ENCODE data around the gene TTC7B. TPM values are rescaled to one million over a fixed set of nuclear protein-coding genes. Genes with fewer than 3 reads are reported as not detected.

TTC7B gene
- total and polyA plus RNA-seq, 2 donors (not counting 1 experiment from before 2014, with no cell fraction given): 18.8 to 37.5 TPM

GRCh38 chr14:90619911-90620310, 196.3 kb downstream of the TTC7B start:
- H3K4me3 ChIP-seq (replicated peaks in 1 of 4; ENCODE audit: control extremely low read depth in 1 of 4, insufficient read depth in 1 of 4, low read depth in 3 of 4, low read length in 4 of 4): no peak overlapping the region
- no peaks in the 10 kb centered on the region for H3K79me2 ChIP-seq (ENCODE audit: control insufficient read depth, insufficient read depth, low read length)
- no peak overlapping the region for H3K9ac ChIP-seq (ENCODE audit: insufficient read depth, low read length)
- no peak for DNase-seq (ENCODE audit: low read depth in 2 of 2)
- H3K9me3 ChIP-seq (ENCODE audit: control insufficient read depth, insufficient read depth, low read depth, low read length): no peaks in the 10 kb centered on the region
- no peak for TF ChIP-seq CTCF (conservative IDR thresholded peaks at IDR 0.05 in 1 of 2, IDR thresholded peaks at IDR 0.05 in 1 of 2; ENCODE audit: low read depth in 1 of 2, low read length in 2 of 2)
- TF ChIP-seq EZH2 (IDR thresholded peaks at IDR 0.05; ENCODE audit: low read length, missing control alignments): no peak
- H3K27ac ChIP-seq (ENCODE audit: insufficient read depth, low read length): no peak overlapping the region
- H3K4me1 ChIP-seq (ENCODE audit: control insufficient read depth, extremely low read depth, insufficient read depth, low read length): peaks cover 2% of the 10 kb centered on the region
- no peaks in the 10 kb centered on the region for H4K20me1 ChIP-seq (ENCODE audit: control insufficient read depth, extremely low read depth, insufficient read depth, low read length)
- H3K4me2 ChIP-seq (ENCODE audit: extremely low read depth, insufficient read depth, low read length): no peak overlapping the region
- H2AFZ ChIP-seq (ENCODE audit: low read length): no peak overlapping the region
- H3K27me3 ChIP-seq (ENCODE audit: control insufficient read depth, insufficient read depth, low read length): no peaks in the 10 kb centered on the region
- H3K36me3 ChIP-seq (ENCODE audit: control insufficient read depth, insufficient read depth, low read length): peaks cover 3% of the 10 kb centered on the region

GRCh38 chr14:90617961-90618360, 198.3 kb downstream of the TTC7B start:
- Histone ChIP-seq H3K79me2 (ENCODE audit: control insufficient read depth, insufficient read depth, low read length) (no peaks in the 10 kb centered on the region), H3K9me3 (ENCODE audit: control insufficient read depth, insufficient read depth, low read depth, low read length) (no peaks in the 10 kb centered on the region), H3K9ac (ENCODE audit: insufficient read depth, low read length) (no peak overlapping the region), H3K4me1 (ENCODE audit: control insufficient read depth, extremely low read depth, insufficient read depth, low read length) (no peaks in the 10 kb centered on the region), H4K20me1 (ENCODE audit: control insufficient read depth, extremely low read depth, insufficient read depth, low read length) (no peaks in the 10 kb centered on the region), H3K27me3 (ENCODE audit: control insufficient read depth, insufficient read depth, low read length) (no peaks in the 10 kb centered on the region), H2AFZ (ENCODE audit: low read length) (no peak overlapping the region), H3K27ac (ENCODE audit: insufficient read depth, low read length) (no peak overlapping the region), H3K4me2 (ENCODE audit: extremely low read depth, insufficient read depth, low read length) (no peak overlapping the region), H3K36me3 (ENCODE audit: control insufficient read depth, insufficient read depth, low read length) (peaks cover 3% of the 10 kb centered on the region), H3K4me3 (replicated peaks in 1 of 4; ENCODE audit: control extremely low read depth in 1 of 4, insufficient read depth in 1 of 4, low read depth in 3 of 4, low read length in 4 of 4) (no peak overlapping the region)
- DNase-seq (ENCODE audit: low read depth in 2 of 2): no peak
- TF ChIP-seq EZH2 (IDR thresholded peaks at IDR 0.05; ENCODE audit: low read length, missing control alignments): no peak
- TF ChIP-seq CTCF (conservative IDR thresholded peaks at IDR 0.05 in 1 of 2, IDR thresholded peaks at IDR 0.05 in 1 of 2; ENCODE audit: low read depth in 1 of 2, low read length in 2 of 2): no peak

GRCh38 chr14:90616881-90617280, 199.3 kb downstream of the TTC7B start:
- H3K27me3 ChIP-seq (ENCODE audit: control insufficient read depth, insufficient read depth, low read length): no peaks in the 10 kb centered on the region
- TF ChIP-seq EZH2 (IDR thresholded peaks at IDR 0.05; ENCODE audit: low read length, missing control alignments): no peak
- TF ChIP-seq CTCF (conservative IDR thresholded peaks at IDR 0.05 in 1 of 2, IDR thresholded peaks at IDR 0.05 in 1 of 2; ENCODE audit: low read depth in 1 of 2, low read length in 2 of 2): no peak
- no peaks in the 10 kb centered on the region for H3K4me1 ChIP-seq (ENCODE audit: control insufficient read depth, extremely low read depth, insufficient read depth, low read length)
- no peak overlapping the region for H3K4me2 ChIP-seq (ENCODE audit: extremely low read depth, insufficient read depth, low read length)
- peaks cover 3% of the 10 kb centered on the region for H3K36me3 ChIP-seq (ENCODE audit: control insufficient read depth, insufficient read depth, low read length)
- no peaks in the 10 kb centered on the region for H3K79me2 ChIP-seq (ENCODE audit: control insufficient read depth, insufficient read depth, low read length)
- H2AFZ ChIP-seq (ENCODE audit: low read length): no peak overlapping the region
- no peak overlapping the region for H3K27ac ChIP-seq (ENCODE audit: insufficient read depth, low read length)
- no peak overlapping the region for H3K4me3 ChIP-seq (replicated peaks in 1 of 4; ENCODE audit: control extremely low read depth in 1 of 4, insufficient read depth in 1 of 4, low read depth in 3 of 4, low read length in 4 of 4)
- no peaks in the 10 kb centered on the region for H4K20me1 ChIP-seq (ENCODE audit: control insufficient read depth, extremely low read depth, insufficient read depth, low read length)
- peak in 1 of 2 donors; percentile 19 for DNase-seq (ENCODE audit: low read depth in 2 of 2)
- H3K9me3 ChIP-seq (ENCODE audit: control insufficient read depth, insufficient read depth, low read depth, low read length): no peaks in the 10 kb centered on the region
- no peak overlapping the region for H3K9ac ChIP-seq (ENCODE audit: insufficient read depth, low read length)

Measured in fibroblast of lung (primary cell).